Astrocyte (in vitro differentiated cells and primary cell): ENCODE data around the gene CRYBG1. TPM values are rescaled to one million over a fixed set of nuclear protein-coding genes. Genes with fewer than 3 reads are reported as not detected.
"Not testable (repeated sequence)": the region's sequence is repeated elsewhere in the genome, so short reads cannot be mapped to it uniquely, and the experiment has no call there.

Experiments used
- DNase-seq: peaks from one replicate; pipeline ENCODE4 v3.0.0-alpha.2; 2010; ENCODE audit warnings: low read depth
- FAIRE-seq: peaks from 2 replicates; lab custom pipeline; 2011; peaks lifted over from hg19 to GRCh38; lab: Jason Lieb, UNC
- H2AFZ ChIP-seq: 2 replicates; pipeline ENCODE4 v1.6.0; 2012; ENCODE audit warnings: low read depth, low read length, inconsistent platforms
- H3K27ac ChIP-seq: 2 replicates; pipeline ENCODE4 v1.5.1; 2011; ENCODE audit warnings: low read depth, low read length, inconsistent platforms
- H3K27me3 ChIP-seq: 2 replicates; pipeline ENCODE4 v1.6.0; 2011; ENCODE audit warnings: low read length, inconsistent platforms; ENCODE audit not compliant: insufficient read depth
- H3K36me3 ChIP-seq: 2 replicates; pipeline ENCODE4 v1.5.1; 2011; ENCODE audit warnings: low read length, inconsistent platforms; ENCODE audit not compliant: insufficient read depth
- H3K4me1 ChIP-seq: 2 replicates; pipeline ENCODE4 v1.5.1; 2011; ENCODE audit warnings: low read length, inconsistent platforms; ENCODE audit not compliant: insufficient read depth
- H3K4me2 ChIP-seq: 2 replicates; pipeline ENCODE4 v1.6.0; 2012; ENCODE audit warnings: low read length, inconsistent platforms
- H3K4me3 ChIP-seq: 2 replicates; pipeline ENCODE4 v1.5.1; 2011; ENCODE audit warnings: low read depth, mild to moderate bottlenecking, low read length, inconsistent platforms; ENCODE audit not compliant: insufficient read depth
- H3K79me2 ChIP-seq: 2 replicates; pipeline ENCODE4 v1.6.0; 2012; ENCODE audit warnings: mild to moderate bottlenecking, low read length, inconsistent platforms; ENCODE audit not compliant: insufficient read depth
- H3K9ac ChIP-seq: 2 replicates; pipeline ENCODE4 v1.6.0; 2012; ENCODE audit warnings: mild to moderate bottlenecking, low read length, inconsistent platforms
- H3K9me3 ChIP-seq: 2 replicates; pipeline ENCODE4 v1.5.1; 2012; ENCODE audit warnings: low read depth, mild to moderate bottlenecking, low read length, inconsistent platforms; ENCODE audit not compliant: insufficient read depth
- H4K20me1 ChIP-seq: 2 replicates; pipeline ENCODE4 v1.6.0; 2012; ENCODE audit warnings: low read length, inconsistent platforms; ENCODE audit not compliant: insufficient read depth
- H3K27ac Mint-ChIP-seq: one replicate; pipeline ENCODE4 v1.8.0; 2021; ENCODE audit warnings: mild to moderate bottlenecking, mixed read lengths; ENCODE audit not compliant: unreplicated experiment
- H3K27me3 Mint-ChIP-seq: one replicate; pipeline ENCODE4 v1.8.0; 2021; ENCODE audit warnings: low read depth, mixed read lengths; ENCODE audit not compliant: unreplicated experiment
- H3K36me3 Mint-ChIP-seq: one replicate; pipeline ENCODE4 v1.8.0; 2021; ENCODE audit warnings: low read depth, mixed read lengths; ENCODE audit not compliant: unreplicated experiment
- H3K4me1 Mint-ChIP-seq: one replicate; pipeline ENCODE4 v1.8.0; 2021; ENCODE audit warnings: low read depth, mixed read lengths; ENCODE audit not compliant: unreplicated experiment
- H3K4me3 Mint-ChIP-seq: one replicate; pipeline ENCODE4 v1.8.0; 2021; ENCODE audit warnings: mild to moderate bottlenecking, moderate library complexity, mixed read lengths; ENCODE audit not compliant: unreplicated experiment
- H3K9me3 Mint-ChIP-seq: one replicate; pipeline ENCODE4 v1.8.0; 2021; ENCODE audit warnings: mild to moderate bottlenecking, mixed read lengths; ENCODE audit not compliant: unreplicated experiment
- EZH2 ChIP-seq: IDR thresholded peaks from 2 replicates; pipeline ENCODE4 v1.6.1; 2012; ENCODE audit warnings: mild to moderate bottlenecking, low read length, inconsistent platforms; ENCODE audit not compliant: insufficient read depth
- total RNA-seq: library from RNA; stranded (reverse); gene quantifications from 2 replicates; pipeline ENCODE4 v1.2.1, GENCODE V29; 2021
- TF ChIP-seq, protein P1 (sequence below): IDR thresholded peaks from 2 replicates; pipeline ENCODE4 v1.5.1; 2011; ENCODE audit warnings: low read depth, mild to moderate bottlenecking, inconsistent platforms, low read length, moderate library complexity; ENCODE audit not compliant: insufficient read depth

The CRYBG1 gene
- total RNA-seq, 1 donor from 2014 or later = 0.64 TPM

DNA sequence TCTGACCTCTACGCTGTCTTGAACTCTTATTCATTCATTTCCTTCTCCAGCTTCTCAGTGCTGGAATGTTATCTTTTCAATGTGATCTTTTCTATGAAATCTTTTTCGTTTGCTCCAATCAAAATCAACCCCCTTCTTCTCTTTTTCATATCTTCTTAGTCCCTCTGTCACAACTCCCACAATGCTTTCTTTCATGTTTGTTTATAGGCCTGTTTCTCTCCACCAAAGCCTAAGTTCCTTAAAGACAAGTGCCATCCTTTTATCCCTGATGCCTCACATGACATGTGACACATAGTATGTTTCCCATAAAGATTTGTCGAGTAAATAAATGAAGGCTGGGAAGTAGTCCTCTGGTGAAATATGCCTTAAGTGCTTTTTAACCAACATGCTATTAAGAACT, 38.1 kb downstream of the CRYBG1 start:
- no peak overlapping the region for H3K27ac Mint-ChIP-seq
- no peaks in the 10 kb centered on the region for H3K36me3 Mint-ChIP-seq
- peaks cover 4% of the 10 kb centered on the region for H3K9me3 Mint-ChIP-seq
- H3K36me3 ChIP-seq = no peaks in the 10 kb centered on the region
- H3K4me3 ChIP-seq = no peak overlapping the region
- TF ChIP-seq, protein P1, sequence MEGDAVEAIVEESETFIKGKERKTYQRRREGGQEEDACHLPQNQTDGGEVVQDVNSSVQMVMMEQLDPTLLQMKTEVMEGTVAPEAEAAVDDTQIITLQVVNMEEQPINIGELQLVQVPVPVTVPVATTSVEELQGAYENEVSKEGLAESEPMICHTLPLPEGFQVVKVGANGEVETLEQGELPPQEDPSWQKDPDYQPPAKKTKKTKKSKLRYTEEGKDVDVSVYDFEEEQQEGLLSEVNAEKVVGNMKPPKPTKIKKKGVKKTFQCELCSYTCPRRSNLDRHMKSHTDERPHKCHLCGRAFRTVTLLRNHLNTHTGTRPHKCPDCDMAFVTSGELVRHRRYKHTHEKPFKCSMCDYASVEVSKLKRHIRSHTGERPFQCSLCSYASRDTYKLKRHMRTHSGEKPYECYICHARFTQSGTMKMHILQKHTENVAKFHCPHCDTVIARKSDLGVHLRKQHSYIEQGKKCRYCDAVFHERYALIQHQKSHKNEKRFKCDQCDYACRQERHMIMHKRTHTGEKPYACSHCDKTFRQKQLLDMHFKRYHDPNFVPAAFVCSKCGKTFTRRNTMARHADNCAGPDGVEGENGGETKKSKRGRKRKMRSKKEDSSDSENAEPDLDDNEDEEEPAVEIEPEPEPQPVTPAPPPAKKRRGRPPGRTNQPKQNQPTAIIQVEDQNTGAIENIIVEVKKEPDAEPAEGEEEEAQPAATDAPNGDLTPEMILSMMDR = no peak
- no peak for TF ChIP-seq EZH2
- no peak overlapping the region for H3K9ac ChIP-seq
- no peak overlapping the region for H3K4me2 ChIP-seq
- peaks cover under 1% of the 10 kb centered on the region for H3K4me1 Mint-ChIP-seq
- no peak overlapping the region for H2AFZ ChIP-seq
- H3K27ac ChIP-seq = no peak overlapping the region
- H3K9me3 ChIP-seq = no peaks in the 10 kb centered on the region
- DNase-seq = no peak
- H4K20me1 ChIP-seq = no peaks in the 10 kb centered on the region
- no peaks in the 10 kb centered on the region for H3K27me3 ChIP-seq
- no peak overlapping the region for H3K4me3 Mint-ChIP-seq
- H3K79me2 ChIP-seq = no peaks in the 10 kb centered on the region
- FAIRE-seq = no peak
- peaks cover 4% of the 10 kb centered on the region for H3K27me3 Mint-ChIP-seq
- H3K4me1 ChIP-seq = no peaks in the 10 kb centered on the region

DNA sequence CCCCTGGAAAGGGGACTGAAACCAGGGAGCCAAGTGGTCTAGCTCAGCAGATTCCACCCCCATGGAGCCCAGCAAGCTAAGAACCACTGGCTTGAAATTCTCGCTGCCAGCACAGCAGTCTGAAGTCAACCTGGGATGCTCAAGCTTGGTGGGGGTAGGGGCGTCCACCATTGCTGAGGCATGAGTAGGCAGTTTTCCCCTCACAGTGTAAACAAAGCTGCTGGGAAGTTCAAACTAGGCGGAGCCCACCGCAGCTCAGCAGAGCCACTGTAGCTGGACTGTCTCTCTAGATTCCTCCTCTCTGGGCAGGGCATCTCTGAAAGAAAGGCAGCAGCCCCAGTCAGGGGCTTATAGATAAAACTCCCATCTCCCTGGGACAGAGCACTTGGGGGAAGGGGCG, 44.5 kb downstream of the CRYBG1 start:
- H3K9me3 ChIP-seq, H3K4me1 ChIP-seq, H3K4me3 Mint-ChIP-seq, H4K20me1 ChIP-seq, H3K4me1 Mint-ChIP-seq, H3K79me2 ChIP-seq, H3K9ac ChIP-seq, H3K36me3 ChIP-seq, H3K27me3 Mint-ChIP-seq, H3K4me3 ChIP-seq, H3K36me3 Mint-ChIP-seq, FAIRE-seq, H3K27ac ChIP-seq, H3K27me3 ChIP-seq: not testable (repeated sequence)
- Histone ChIP-seq H2AFZ (peak overlapping the region; percentile 32), H3K4me2 (peak overlapping the region; percentile 39)
- peak; percentile 44 for DNase-seq
- Mint-ChIP-seq H3K9me3 (peaks cover 16% of the 10 kb centered on the region), H3K27ac (peak overlapping the region; percentile 69)

DNA sequence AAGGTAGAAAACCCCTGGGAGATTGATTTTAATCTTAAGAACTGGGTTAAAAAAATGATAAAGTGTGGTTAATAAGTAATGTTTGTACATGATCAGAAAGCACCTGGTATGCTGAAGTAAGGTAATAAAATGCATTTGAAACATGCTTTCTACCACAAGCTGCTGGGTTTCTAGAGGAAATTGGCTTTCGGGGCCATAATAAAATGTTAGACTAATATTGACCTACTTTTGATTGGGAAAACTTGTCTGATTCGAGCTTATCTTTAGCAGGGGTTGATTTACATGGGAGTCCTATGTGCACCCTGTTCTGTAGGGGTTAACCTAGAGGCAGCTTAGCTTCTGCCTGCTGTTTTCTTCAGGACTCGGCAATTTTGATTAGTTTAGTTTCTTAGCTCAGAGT, 50.5 kb downstream of the CRYBG1 start:
- TF ChIP-seq, protein P1 = no peak
- TF ChIP-seq EZH2 = no peak
- Mint-ChIP-seq H3K4me1 (no peaks in the 10 kb centered on the region), H3K27ac (no peak overlapping the region), H3K36me3 (peaks cover 2% of the 10 kb centered on the region), H3K9me3 (peaks cover 13% of the 10 kb centered on the region), H3K27me3 (peaks cover 12% of the 10 kb centered on the region), H3K4me3 (no peak overlapping the region)
- peaks cover 14% of the 10 kb centered on the region for H3K27me3 ChIP-seq
- no peaks in the 10 kb centered on the region for H4K20me1 ChIP-seq
- DNase-seq (no peak), FAIRE-seq (no peak)
- H3K79me2 ChIP-seq = no peaks in the 10 kb centered on the region
- H3K36me3 ChIP-seq = no peaks in the 10 kb centered on the region
- no peak overlapping the region for H3K9ac ChIP-seq
- H3K4me1 ChIP-seq = no peaks in the 10 kb centered on the region
- no peak overlapping the region for H2AFZ ChIP-seq
- H3K27ac ChIP-seq = no peak overlapping the region
- H3K4me3 ChIP-seq = no peak overlapping the region
- no peak overlapping the region for H3K4me2 ChIP-seq
- no peaks in the 10 kb centered on the region for H3K9me3 ChIP-seq
